Keratinocyte (primary cell): ENCODE data around the gene RGS8. TPM values are rescaled to one million over a fixed set of nuclear protein-coding genes. Genes with fewer than 3 reads are reported as not detected.

Experiments used
- DNase-seq: peaks from one replicate; pipeline ENCODE4 v3.0.0-alpha.2; 2011; ENCODE audit warnings: low read depth, missing footprints, low spot score
- FAIRE-seq: peaks from 2 replicates; lab custom pipeline; 2011; peaks lifted over from hg19 to GRCh38; lab: Jason Lieb, UNC
- H2AFZ ChIP-seq: 2 replicates; pipeline ENCODE4 v1.6.0; 2012; ENCODE audit warnings: low read length, control low read depth, inconsistent platforms; ENCODE audit not compliant: control insufficient read depth
- H3K27ac ChIP-seq: 2 replicates; pipeline ENCODE4 v1.5.1; 2011; ENCODE audit warnings: low read length; ENCODE audit not compliant: control insufficient read depth, insufficient read depth
- H3K27me3 ChIP-seq: 3 replicates; pipeline ENCODE4 v1.6.0; 2011; ENCODE audit warnings: low read length; ENCODE audit not compliant: control insufficient read depth, insufficient read depth; ENCODE audit errors: extremely low read depth
- H3K36me3 ChIP-seq, 2 experiments: 2 replicates in 1 of 2; 3 replicates in 1 of 2; pipeline ENCODE4 v1.5.1; 2011; ENCODE audit warnings: low read length in 2 of 2, mild to moderate bottlenecking in 1 of 2; ENCODE audit not compliant: control insufficient read depth in 2 of 2, insufficient read depth in 2 of 2; ENCODE audit errors: extremely low read depth in 1 of 2
- H3K4me1 ChIP-seq: 3 replicates; pipeline ENCODE4 v1.5.1; 2011; ENCODE audit warnings: low read length; ENCODE audit not compliant: control insufficient read depth, insufficient read depth; ENCODE audit errors: extremely low read depth
- H3K4me2 ChIP-seq: 3 replicates; pipeline ENCODE4 v1.6.0; 2011; ENCODE audit warnings: low read depth, low read length; ENCODE audit not compliant: control insufficient read depth, insufficient read depth; ENCODE audit errors: extremely low read depth
- H3K4me3 ChIP-seq, 3 experiments: fragments of 200-600 bp in 1 of 3; sonication (generic) in 1 of 3; 2 replicates in 2 of 3; 3 replicates in 1 of 3; pipeline ENCODE4 v1.5.1; 2011 to 2016; ENCODE audit warnings: low read length in 3 of 3, mild to moderate bottlenecking in 3 of 3, control low read depth in 2 of 3, inconsistent platforms in 1 of 3, low read depth in 1 of 3, mixed read lengths in 1 of 3, mixed run types in 1 of 3, moderate library complexity in 1 of 3; ENCODE audit not compliant: control insufficient read depth in 2 of 3, insufficient read depth in 2 of 3; ENCODE audit errors: extremely low read depth in 1 of 3
- H3K79me2 ChIP-seq: 2 replicates; pipeline ENCODE4 v1.6.0; 2012; ENCODE audit warnings: low read length; ENCODE audit not compliant: control insufficient read depth, insufficient read depth
- H3K9ac ChIP-seq: 3 replicates; pipeline ENCODE4 v1.6.0; 2011; ENCODE audit warnings: low read length; ENCODE audit not compliant: control insufficient read depth, insufficient read depth; ENCODE audit errors: extremely low read depth
- H3K9me1 ChIP-seq: 3 replicates; pipeline ENCODE4 v1.6.0; 2011; ENCODE audit warnings: low read length; ENCODE audit not compliant: control insufficient read depth, insufficient read depth; ENCODE audit errors: extremely low read depth
- H3K9me3 ChIP-seq: 2 replicates; pipeline ENCODE4 v1.5.1; 2012; ENCODE audit warnings: low read depth, low read length; ENCODE audit not compliant: control insufficient read depth
- H4K20me1 ChIP-seq: 3 replicates; pipeline ENCODE4 v1.6.0; 2011; ENCODE audit warnings: low read length; ENCODE audit not compliant: control insufficient read depth, insufficient read depth; ENCODE audit errors: extremely low read depth
- EZH2 ChIP-seq: IDR thresholded peaks from one replicate; pipeline ENCODE4 v1.6.1; 2012; ENCODE audit warnings: inconsistent platforms, mild to moderate bottlenecking, low read length, moderate library complexity
- dilution Hi-C: fragments of 300-500 bp; cut with MboI; formaldehyde crosslinking; loops from one replicate; pipeline ENCODE4 v1.7.0; 2020; ENCODE audit warnings: low sequenced_read_pairs; ENCODE audit not compliant: extremely low pct_ligation_motif_present
- polyA plus RNA-seq, 5 experiments: library from polyadenylated mRNA; depleted of rRNA in 3 of 5; stranded (reverse) in 3 of 5; stranded (forward) in 1 of 5; unstranded in 1 of 5; fragments of >200 nt; gene quantifications; 1 replicate in 1 of 5; 2 replicates in 3 of 5; 3 replicates in 1 of 5; pipeline versions ENCODE4 v1.2.1 to v1.2.3, GENCODE V29; 2011 to 2012; ENCODE audit warnings: missing spikeins in 2 of 5, low read depth in 1 of 5, low replicate concordance in 1 of 5
- TF ChIP-seq, protein P1 (sequence below), 3 experiments: IDR thresholded peaks in 1 of 3; conservative IDR thresholded peaks in 1 of 3; optimal IDR thresholded peaks in 1 of 3; 2 replicates in 2 of 3; 3 replicates in 1 of 3; pipeline versions ENCODE3 to v1.5.1; 2011; ENCODE audit warnings: low read length in 3 of 3, mild to moderate bottlenecking in 3 of 3, moderate library complexity in 2 of 3, control low read depth in 1 of 3, inconsistent platforms in 1 of 3; ENCODE audit not compliant: insufficient read depth in 2 of 3; ENCODE audit errors: extremely low read depth in 1 of 3

The RGS8 gene
- polyA plus RNA-seq, 1 donor (not counting 4 experiments of a cell fraction or from before 2014, with no cell fraction given): not detected

- Histone ChIP-seq H3K9me1 (no peaks in the 10 kb centered on the region), H3K4me1 (peaks cover 2% of the 10 kb centered on the region), H3K27me3 (no peaks in the 10 kb centered on the region), H3K9ac (no peak overlapping the region), H3K27ac (no peak overlapping the region), H4K20me1 (no peaks in the 10 kb centered on the region), H3K9me3 (no peaks in the 10 kb centered on the region), H2AFZ (no peak overlapping the region), H3K79me2 (no peaks in the 10 kb centered on the region), H3K36me3 (no peaks in the 10 kb centered on the region), H3K4me3 (no peak overlapping the region), H3K4me2 (no peak overlapping the region)
- dilution Hi-C loops: no loop called here
- TF ChIP-seq, protein P1, sequence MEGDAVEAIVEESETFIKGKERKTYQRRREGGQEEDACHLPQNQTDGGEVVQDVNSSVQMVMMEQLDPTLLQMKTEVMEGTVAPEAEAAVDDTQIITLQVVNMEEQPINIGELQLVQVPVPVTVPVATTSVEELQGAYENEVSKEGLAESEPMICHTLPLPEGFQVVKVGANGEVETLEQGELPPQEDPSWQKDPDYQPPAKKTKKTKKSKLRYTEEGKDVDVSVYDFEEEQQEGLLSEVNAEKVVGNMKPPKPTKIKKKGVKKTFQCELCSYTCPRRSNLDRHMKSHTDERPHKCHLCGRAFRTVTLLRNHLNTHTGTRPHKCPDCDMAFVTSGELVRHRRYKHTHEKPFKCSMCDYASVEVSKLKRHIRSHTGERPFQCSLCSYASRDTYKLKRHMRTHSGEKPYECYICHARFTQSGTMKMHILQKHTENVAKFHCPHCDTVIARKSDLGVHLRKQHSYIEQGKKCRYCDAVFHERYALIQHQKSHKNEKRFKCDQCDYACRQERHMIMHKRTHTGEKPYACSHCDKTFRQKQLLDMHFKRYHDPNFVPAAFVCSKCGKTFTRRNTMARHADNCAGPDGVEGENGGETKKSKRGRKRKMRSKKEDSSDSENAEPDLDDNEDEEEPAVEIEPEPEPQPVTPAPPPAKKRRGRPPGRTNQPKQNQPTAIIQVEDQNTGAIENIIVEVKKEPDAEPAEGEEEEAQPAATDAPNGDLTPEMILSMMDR (optimal IDR thresholded peaks at IDR 0.05 in 1 of 3, IDR thresholded peaks at IDR 0.05 in 1 of 3, conservative IDR thresholded peaks at IDR 0.05 in 1 of 3; ENCODE audit: extremely low read depth in 1 of 3, insufficient read depth in 2 of 3, low read length in 3 of 3): no peak
- TF ChIP-seq EZH2: no peak
- no peak for FAIRE-seq
- no peak for DNase-seq
These were observed 35.2 kb upstream of the RGS8 start for GRCh38 chr1:182719553-182719952.

DNA sequence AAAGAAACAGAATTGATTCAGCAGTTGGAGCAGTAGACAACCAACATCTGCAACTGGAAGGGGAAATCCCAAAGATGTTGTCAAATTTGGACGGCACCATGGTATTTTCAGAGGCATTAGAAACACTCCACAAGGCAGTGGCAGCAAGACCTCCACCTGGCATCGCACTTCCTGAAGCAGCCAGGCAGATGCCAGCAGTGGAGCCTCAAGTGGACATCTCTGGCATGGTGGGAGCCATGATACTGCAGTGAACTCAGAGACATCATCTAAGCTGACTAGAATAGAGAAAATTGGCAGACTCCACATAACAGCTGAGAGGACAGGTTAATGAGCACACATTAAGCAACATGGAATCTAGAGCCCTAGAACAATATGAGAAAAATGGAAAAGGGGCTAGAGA lies 33.9 kb upstream of the RGS8 start:
- Histone ChIP-seq H4K20me1 (no peaks in the 10 kb centered on the region), H3K27me3 (no peaks in the 10 kb centered on the region), H3K4me3 (no peak overlapping the region), H3K27ac (no peak overlapping the region), H3K36me3 (no peaks in the 10 kb centered on the region), H3K4me1 (peaks cover 2% of the 10 kb centered on the region), H2AFZ (no peak overlapping the region), H3K9ac (no peak overlapping the region), H3K9me1 (no peaks in the 10 kb centered on the region), H3K79me2 (no peaks in the 10 kb centered on the region), H3K9me3 (no peaks in the 10 kb centered on the region), H3K4me2 (no peak overlapping the region)
- DNase-seq (no peak), FAIRE-seq (no peak)
- no peak for TF ChIP-seq EZH2
- TF ChIP-seq, protein P1 (optimal IDR thresholded peaks at IDR 0.05 in 1 of 3, IDR thresholded peaks at IDR 0.05 in 1 of 3, conservative IDR thresholded peaks at IDR 0.05 in 1 of 3; ENCODE audit: extremely low read depth in 1 of 3, insufficient read depth in 2 of 3, low read length in 3 of 3): no peak
- dilution Hi-C loops: no loop called here
